GM12878 (cell line): Measurements from ENCODE around the gene EXPH5. TPM values are rescaled to one million over a fixed set of nuclear protein-coding genes. Genes with fewer than 3 reads are reported as not detected.

Experiments
- KAT2A ChIP-seq: conservative IDR thresholded peaks from 2 replicates; pipeline ENCODE4 v1.6.1; 2011; ENCODE audit warnings: low read depth, low read length; ENCODE audit not compliant: control insufficient read depth
- LARP7 ChIP-seq: fragments of 450-650 bp; IDR thresholded peaks from 2 replicates; pipeline ENCODE4 v1.6.1; 2017; ENCODE audit warnings: mild to moderate bottlenecking
- MEF2A ChIP-seq: IDR thresholded peaks from 2 replicates; pipeline ENCODE4 v1.6.1; 2011; ENCODE audit warnings: low read depth, mild to moderate bottlenecking, low read length, moderate library complexity; ENCODE audit not compliant: insufficient read depth
- NFXL1 ChIP-seq: fragments of 450-650 bp; IDR thresholded peaks from 2 replicates; pipeline ENCODE4 v1.6.1; 2017; ENCODE audit warnings: antibody characterized with exemption, mild to moderate bottlenecking, borderline replicate concordance
- NR2C1 ChIP-seq: fragments of 450-650 bp; IDR thresholded peaks from 2 replicates; pipeline ENCODE4 v1.6.1; 2017; ENCODE audit warnings: antibody characterized with exemption, mild to moderate bottlenecking, moderate library complexity
- SIN3A ChIP-seq: IDR thresholded peaks from 2 replicates; pipeline ENCODE4 v1.6.1; 2012; ENCODE audit warnings: low read depth, low read length, improper control_type of control experiment
- STAT1 ChIP-seq: fragments of 450-650 bp; conservative IDR thresholded peaks from 2 replicates; pipeline ENCODE4 v1.6.1; 2014; ENCODE audit warnings: antibody characterized with exemption, mild to moderate bottlenecking
- SUPT20H ChIP-seq: IDR thresholded peaks from 2 replicates; pipeline ENCODE4 v1.6.1; 2011; ENCODE audit warnings: low read depth, mild to moderate bottlenecking, low read length, moderate library complexity, borderline replicate concordance; ENCODE audit not compliant: control insufficient read depth
- SUZ12 ChIP-seq: fragments of 200-600 bp; sonication (generic); IDR thresholded peaks from one replicate; pipeline ENCODE4 v1.6.1; 2018; ENCODE audit warnings: antibody characterized with exemption, mild to moderate bottlenecking; ENCODE audit not compliant: unreplicated experiment
- polyA plus RNA-seq, 11 experiments: library from polyadenylated mRNA; depleted of rRNA in 4 of 11; unstranded in 6 of 11; stranded (reverse) in 5 of 11; fragments of >200 nt; fragmentation: Nextera tagmentation in 4 of 11; fragmentation: Illumina TruSeq in 1 of 11; extraction: Ambion mirVana in 4 of 11; extraction: Trizol in 1 of 11; gene quantifications; 1 replicate in 1 of 11; 2 replicates in 10 of 11; pipeline versions ENCODE4 v1.2.1 to v1.2.3, GENCODE V29; 2011 to 2016; ENCODE audit warnings: inconsistent platforms in 2 of 11, missing spikeins in 2 of 11, low read depth in 1 of 11
- total RNA-seq, 4 experiments: library from RNA; depleted of rRNA in 3 of 4; stranded (reverse); fragments of >200 nt in 3 of 4; fragmentation: Illumina TruSeq in 1 of 4; extraction: Trizol in 1 of 4; gene quantifications; 2 replicates each; pipeline versions ENCODE4 v1.2.1 to v1.2.3, GENCODE V29; 2013 to 2021
- TF ChIP-seq, protein P1 (sequence below): fragments of 450-650 bp; IDR thresholded peaks from 2 replicates; pipeline ENCODE4 v1.6.1; 2017; ENCODE audit warnings: mild to moderate bottlenecking, moderate library complexity
- TF ChIP-seq, protein P2 (sequence below): fragments of 450-650 bp; IDR thresholded peaks from 2 replicates; pipeline ENCODE4 v1.6.1; 2017; ENCODE audit warnings: antibody characterized with exemption, mild to moderate bottlenecking, moderate library complexity
- TF ChIP-seq, protein P3 (sequence below): fragments of 450-650 bp; formaldehyde crosslinking; IDR thresholded peaks from 2 replicates; pipeline ENCODE4 v1.4.0; 2022; ENCODE audit warnings: mild to moderate bottlenecking, moderate library complexity
- TF ChIP-seq, protein P4 (sequence below): IDR thresholded peaks from 2 replicates; pipeline ENCODE4 v1.6.1; 2012; ENCODE audit warnings: improper control_type of control experiment, low read depth, low read length; ENCODE audit not compliant: insufficient replicate concordance

The EXPH5 gene
- total and polyA plus RNA-seq, 10 of the 15 experiments (the other 5 are each of a cell fraction or from before 2014, with no cell fraction given) = 0.69 to 11.1 (median 4.3) TPM

DNA sequence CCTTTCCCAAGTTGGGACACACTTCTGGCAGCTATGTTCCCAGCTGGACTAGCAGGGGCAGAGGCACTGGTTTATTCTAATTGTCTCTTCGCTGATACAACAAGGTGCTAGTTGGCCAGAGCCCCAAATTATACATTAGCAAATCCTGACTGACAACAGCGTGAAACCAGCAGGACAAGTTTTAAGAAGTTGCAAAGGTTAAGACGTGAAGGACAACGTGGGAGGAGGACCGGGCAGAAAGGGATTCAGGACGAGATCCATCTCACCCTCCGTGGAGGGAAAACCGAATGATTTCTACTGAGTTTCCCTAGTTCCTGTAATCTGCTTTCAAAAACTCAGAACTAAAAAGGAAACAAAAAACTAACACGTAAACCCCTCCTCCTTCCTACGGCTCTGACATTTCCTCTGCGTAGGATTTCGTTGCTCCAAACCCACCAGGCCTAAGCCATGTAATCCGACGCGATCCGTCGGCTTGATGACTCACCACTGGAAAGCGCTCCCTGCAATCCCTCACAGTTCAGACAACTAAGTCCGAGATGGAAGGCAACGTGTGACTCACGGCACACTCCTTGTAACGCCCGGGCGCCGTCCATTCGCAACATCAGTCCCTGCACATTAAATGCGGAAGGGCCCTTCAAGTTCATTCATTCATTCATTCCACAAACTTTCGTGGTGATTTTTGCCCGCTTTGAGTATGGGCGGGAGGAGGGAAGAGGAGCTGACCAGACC is 96.1 kb downstream of the EXPH5 start (continued):
- TF ChIP-seq, protein P1, sequence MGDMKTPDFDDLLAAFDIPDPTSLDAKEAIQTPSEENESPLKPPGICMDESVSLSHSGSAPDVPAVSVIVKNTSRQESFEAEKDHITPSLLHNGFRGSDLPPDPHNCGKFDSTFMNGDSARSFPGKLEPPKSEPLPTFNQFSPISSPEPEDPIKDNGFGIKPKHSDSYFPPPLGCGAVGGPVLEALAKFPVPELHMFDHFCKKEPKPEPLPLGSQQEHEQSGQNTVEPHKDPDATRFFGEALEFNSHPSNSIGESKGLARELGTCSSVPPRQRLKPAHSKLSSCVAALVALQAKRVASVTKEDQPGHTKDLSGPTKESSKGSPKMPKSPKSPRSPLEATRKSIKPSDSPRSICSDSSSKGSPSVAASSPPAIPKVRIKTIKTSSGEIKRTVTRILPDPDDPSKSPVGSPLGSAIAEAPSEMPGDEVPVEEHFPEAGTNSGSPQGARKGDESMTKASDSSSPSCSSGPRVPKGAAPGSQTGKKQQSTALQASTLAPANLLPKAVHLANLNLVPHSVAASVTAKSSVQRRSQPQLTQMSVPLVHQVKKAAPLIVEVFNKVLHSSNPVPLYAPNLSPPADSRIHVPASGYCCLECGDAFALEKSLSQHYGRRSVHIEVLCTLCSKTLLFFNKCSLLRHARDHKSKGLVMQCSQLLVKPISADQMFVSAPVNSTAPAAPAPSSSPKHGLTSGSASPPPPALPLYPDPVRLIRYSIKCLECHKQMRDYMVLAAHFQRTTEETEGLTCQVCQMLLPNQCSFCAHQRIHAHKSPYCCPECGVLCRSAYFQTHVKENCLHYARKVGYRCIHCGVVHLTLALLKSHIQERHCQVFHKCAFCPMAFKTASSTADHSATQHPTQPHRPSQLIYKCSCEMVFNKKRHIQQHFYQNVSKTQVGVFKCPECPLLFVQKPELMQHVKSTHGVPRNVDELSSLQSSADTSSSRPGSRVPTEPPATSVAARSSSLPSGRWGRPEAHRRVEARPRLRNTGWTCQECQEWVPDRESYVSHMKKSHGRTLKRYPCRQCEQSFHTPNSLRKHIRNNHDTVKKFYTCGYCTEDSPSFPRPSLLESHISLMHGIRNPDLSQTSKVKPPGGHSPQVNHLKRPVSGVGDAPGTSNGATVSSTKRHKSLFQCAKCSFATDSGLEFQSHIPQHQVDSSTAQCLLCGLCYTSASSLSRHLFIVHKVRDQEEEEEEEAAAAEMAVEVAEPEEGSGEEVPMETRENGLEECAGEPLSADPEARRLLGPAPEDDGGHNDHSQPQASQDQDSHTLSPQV = no peak
- TF ChIP-seq STAT1 (no peak), SIN3A (0 out of 2 replicates have a peak, but pooled peaks have one; percentile 19), MEF2A (no peak), KAT2A (no peak), SUZ12 (no peak), LARP7 (no peak), NFXL1 (no peak), SUPT20H (no peak), NR2C1 (no peak)
- TF ChIP-seq, protein P2, sequence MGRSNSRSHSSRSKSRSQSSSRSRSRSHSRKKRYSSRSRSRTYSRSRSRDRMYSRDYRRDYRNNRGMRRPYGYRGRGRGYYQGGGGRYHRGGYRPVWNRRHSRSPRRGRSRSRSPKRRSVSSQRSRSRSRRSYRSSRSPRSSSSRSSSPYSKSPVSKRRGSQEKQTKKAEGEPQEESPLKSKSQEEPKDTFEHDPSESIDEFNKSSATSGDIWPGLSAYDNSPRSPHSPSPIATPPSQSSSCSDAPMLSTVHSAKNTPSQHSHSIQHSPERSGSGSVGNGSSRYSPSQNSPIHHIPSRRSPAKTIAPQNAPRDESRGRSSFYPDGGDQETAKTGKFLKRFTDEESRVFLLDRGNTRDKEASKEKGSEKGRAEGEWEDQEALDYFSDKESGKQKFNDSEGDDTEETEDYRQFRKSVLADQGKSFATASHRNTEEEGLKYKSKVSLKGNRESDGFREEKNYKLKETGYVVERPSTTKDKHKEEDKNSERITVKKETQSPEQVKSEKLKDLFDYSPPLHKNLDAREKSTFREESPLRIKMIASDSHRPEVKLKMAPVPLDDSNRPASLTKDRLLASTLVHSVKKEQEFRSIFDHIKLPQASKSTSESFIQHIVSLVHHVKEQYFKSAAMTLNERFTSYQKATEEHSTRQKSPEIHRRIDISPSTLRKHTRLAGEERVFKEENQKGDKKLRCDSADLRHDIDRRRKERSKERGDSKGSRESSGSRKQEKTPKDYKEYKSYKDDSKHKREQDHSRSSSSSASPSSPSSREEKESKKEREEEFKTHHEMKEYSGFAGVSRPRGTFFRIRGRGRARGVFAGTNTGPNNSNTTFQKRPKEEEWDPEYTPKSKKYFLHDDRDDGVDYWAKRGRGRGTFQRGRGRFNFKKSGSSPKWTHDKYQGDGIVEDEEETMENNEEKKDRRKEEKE = no peak
- TF ChIP-seq, protein P3, sequence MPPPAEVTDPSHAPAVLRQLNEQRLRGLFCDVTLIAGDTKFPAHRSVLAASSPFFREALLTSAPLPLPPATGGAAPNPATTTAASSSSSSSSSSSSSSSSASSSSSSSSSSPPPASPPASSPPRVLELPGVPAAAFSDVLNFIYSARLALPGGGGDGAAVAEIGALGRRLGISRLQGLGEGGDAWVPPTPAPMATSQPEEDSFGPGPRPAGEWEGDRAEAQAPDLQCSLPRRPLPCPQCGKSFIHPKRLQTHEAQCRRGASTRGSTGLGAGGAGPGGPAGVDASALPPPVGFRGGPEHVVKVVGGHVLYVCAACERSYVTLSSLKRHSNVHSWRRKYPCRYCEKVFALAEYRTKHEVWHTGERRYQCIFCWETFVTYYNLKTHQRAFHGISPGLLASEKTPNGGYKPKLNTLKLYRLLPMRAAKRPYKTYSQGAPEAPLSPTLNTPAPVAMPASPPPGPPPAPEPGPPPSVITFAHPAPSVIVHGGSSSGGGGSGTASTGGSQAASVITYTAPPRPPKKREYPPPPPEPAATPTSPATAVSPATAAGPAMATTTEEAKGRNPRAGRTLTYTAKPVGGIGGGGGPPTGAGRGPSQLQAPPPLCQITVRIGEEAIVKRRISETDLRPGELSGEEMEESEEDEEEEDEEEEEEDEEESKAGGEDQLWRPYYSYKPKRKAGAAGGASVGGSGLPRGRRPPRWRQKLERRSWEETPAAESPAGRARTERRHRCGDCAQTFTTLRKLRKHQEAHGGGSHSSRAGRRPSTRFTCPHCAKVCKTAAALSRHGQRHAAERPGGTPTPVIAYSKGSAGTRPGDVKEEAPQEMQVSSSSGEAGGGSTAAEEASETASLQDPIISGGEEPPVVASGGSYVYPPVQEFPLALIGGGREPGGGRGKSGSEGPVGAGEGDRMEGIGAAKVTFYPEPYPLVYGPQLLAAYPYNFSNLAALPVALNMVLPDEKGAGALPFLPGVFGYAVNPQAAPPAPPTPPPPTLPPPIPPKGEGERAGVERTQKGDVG (CRISPR knock-in tag) = no peak
- TF ChIP-seq, protein P4, sequence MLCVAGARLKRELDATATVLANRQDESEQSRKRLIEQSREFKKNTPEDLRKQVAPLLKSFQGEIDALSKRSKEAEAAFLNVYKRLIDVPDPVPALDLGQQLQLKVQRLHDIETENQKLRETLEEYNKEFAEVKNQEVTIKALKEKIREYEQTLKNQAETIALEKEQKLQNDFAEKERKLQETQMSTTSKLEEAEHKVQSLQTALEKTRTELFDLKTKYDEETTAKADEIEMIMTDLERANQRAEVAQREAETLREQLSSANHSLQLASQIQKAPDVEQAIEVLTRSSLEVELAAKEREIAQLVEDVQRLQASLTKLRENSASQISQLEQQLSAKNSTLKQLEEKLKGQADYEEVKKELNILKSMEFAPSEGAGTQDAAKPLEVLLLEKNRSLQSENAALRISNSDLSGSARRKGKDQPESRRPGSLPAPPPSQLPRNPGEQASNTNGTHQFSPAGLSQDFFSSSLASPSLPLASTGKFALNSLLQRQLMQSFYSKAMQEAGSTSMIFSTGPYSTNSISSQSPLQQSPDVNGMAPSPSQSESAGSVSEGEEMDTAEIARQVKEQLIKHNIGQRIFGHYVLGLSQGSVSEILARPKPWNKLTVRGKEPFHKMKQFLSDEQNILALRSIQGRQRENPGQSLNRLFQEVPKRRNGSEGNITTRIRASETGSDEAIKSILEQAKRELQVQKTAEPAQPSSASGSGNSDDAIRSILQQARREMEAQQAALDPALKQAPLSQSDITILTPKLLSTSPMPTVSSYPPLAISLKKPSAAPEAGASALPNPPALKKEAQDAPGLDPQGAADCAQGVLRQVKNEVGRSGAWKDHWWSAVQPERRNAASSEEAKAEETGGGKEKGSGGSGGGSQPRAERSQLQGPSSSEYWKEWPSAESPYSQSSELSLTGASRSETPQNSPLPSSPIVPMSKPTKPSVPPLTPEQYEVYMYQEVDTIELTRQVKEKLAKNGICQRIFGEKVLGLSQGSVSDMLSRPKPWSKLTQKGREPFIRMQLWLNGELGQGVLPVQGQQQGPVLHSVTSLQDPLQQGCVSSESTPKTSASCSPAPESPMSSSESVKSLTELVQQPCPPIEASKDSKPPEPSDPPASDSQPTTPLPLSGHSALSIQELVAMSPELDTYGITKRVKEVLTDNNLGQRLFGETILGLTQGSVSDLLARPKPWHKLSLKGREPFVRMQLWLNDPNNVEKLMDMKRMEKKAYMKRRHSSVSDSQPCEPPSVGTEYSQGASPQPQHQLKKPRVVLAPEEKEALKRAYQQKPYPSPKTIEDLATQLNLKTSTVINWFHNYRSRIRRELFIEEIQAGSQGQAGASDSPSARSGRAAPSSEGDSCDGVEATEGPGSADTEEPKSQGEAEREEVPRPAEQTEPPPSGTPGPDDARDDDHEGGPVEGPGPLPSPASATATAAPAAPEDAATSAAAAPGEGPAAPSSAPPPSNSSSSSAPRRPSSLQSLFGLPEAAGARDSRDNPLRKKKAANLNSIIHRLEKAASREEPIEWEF = no peak
